Endothelial cell of umbilical vein (primary cell): ENCODE data around the gene TRPM3.

Source experiments
- CTCF ChIP-seq, 2 donors: IDR thresholded peaks; 1 replicate in 1 of 2; 2 replicates in 1 of 2; pipeline ENCODE4 v1.5.1; 2011; ENCODE audit warnings: low read length in 2 of 2, mild to moderate bottlenecking in 2 of 2, moderate library complexity in 2 of 2, control low read depth in 1 of 2, inconsistent platforms in 1 of 2, low read depth in 1 of 2; ENCODE audit not compliant: insufficient read depth in 1 of 2; ENCODE audit errors: extremely low read depth in 1 of 2
- EZH2 ChIP-seq: IDR thresholded peaks from 2 replicates; pipeline ENCODE4 v1.6.1; 2012; ENCODE audit warnings: borderline replicate concordance, low read depth, mild to moderate bottlenecking, moderate library complexity, low read length, inconsistent platforms; ENCODE audit not compliant: severe bottlenecking

- TF ChIP-seq EZH2 = no peak
- no peak for TF ChIP-seq CTCF (IDR thresholded peaks at IDR 0.05; ENCODE audit: extremely low read depth in 1 of 2, insufficient read depth in 1 of 2, low read depth in 1 of 2, low read length in 2 of 2)
Observed at GRCh38 chr9:70880535-70880934, 240.9 kb downstream of the TRPM3 start.
